ENCODE data around the gene ECHS1. TPM values are rescaled to one million over a fixed set of nuclear protein-coding genes. Genes with fewer than 3 reads are reported as not detected.

Gene ECHS1
- total RNA-seq, 1 experiment from 2014 or later: 58.0 TPM

- no peak overlapping the region for H3K4me2 ChIP-seq (ENCODE audit: low read length)
- H3K27ac ChIP-seq (ENCODE audit: low read depth, low read length): no peak overlapping the region
- no TSS peak for BruUV-seq (replicated peaks)
- ChIA-PET CTCF (no interaction called here), POLR2A (no interaction called here), RAD21 (ENCODE audit: low non-redundant PET in 1 of 2, low total read pairs in 2 of 2, uncharacterized antibody in 2 of 2, unreplicated experiment in 2 of 2) (no interaction called here)
- H3K4me3 ChIP-seq (replicated peaks in 1 of 2; ENCODE audit: low read depth in 1 of 2, low read length in 2 of 2): no peak overlapping the region
- H3K27me3 ChIP-seq (ENCODE audit: insufficient read depth, low read length): no peaks in the 10 kb centered on the region
- no peaks in the 10 kb centered on the region; a peak in 1 of 4 replicates for H3K36me3 ChIP-seq (ENCODE audit: control insufficient read depth in 1 of 2, insufficient read depth in 2 of 2, low read length in 2 of 2)
- peaks cover 35% of the 10 kb centered on the region for H3K79me2 ChIP-seq (ENCODE audit: insufficient read depth, low read length)
- H2AFZ ChIP-seq (ENCODE audit: low read depth, low read length, poor library complexity, severe bottlenecking): no peak overlapping the region
- intact Hi-C loops (cut with micrococcal nuclease): no loop called here
- H3K9me3 ChIP-seq (ENCODE audit: control insufficient read depth in 1 of 2, insufficient read depth in 1 of 2, low read depth in 1 of 2, low read length in 2 of 2): no peaks in the 10 kb centered on the region
- ATAC-seq (no peak), DNase-seq (ENCODE audit: low read depth, low spot score) (no peak)
- no peak for TF ChIP-seq RAD21 (IDR thresholded peaks at IDR 0.05; ENCODE audit: low read depth)
- TF ChIP-seq CEBPB (IDR thresholded peaks at IDR 0.05; ENCODE audit: low read depth): no peak
- no peak for TF ChIP-seq JUND (IDR thresholded peaks at IDR 0.05)
- TF ChIP-seq ATF3 (IDR thresholded peaks at IDR 0.05): no peak
- TF ChIP-seq ZFX (IDR thresholded peaks at IDR 0.05): no peak
- TF ChIP-seq TCF7L2 (IDR thresholded peaks at IDR 0.05; ENCODE audit: borderline replicate concordance, extremely low read depth, insufficient read depth, insufficient read length): no peak
- TF ChIP-seq REST (IDR thresholded peaks at IDR 0.05; ENCODE audit: low read depth): no peak
- no peak for TF ChIP-seq EZH2 (IDR thresholded peaks at IDR 0.05)
- no peak for TF ChIP-seq YY1 (IDR thresholded peaks at IDR 0.05; ENCODE audit: extremely low read depth, insufficient replicate concordance, low read depth, low read length)
- TF ChIP-seq, protein P1, sequence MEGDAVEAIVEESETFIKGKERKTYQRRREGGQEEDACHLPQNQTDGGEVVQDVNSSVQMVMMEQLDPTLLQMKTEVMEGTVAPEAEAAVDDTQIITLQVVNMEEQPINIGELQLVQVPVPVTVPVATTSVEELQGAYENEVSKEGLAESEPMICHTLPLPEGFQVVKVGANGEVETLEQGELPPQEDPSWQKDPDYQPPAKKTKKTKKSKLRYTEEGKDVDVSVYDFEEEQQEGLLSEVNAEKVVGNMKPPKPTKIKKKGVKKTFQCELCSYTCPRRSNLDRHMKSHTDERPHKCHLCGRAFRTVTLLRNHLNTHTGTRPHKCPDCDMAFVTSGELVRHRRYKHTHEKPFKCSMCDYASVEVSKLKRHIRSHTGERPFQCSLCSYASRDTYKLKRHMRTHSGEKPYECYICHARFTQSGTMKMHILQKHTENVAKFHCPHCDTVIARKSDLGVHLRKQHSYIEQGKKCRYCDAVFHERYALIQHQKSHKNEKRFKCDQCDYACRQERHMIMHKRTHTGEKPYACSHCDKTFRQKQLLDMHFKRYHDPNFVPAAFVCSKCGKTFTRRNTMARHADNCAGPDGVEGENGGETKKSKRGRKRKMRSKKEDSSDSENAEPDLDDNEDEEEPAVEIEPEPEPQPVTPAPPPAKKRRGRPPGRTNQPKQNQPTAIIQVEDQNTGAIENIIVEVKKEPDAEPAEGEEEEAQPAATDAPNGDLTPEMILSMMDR (IDR thresholded peaks at IDR 0.05 in 2 of 3, conservative IDR thresholded peaks at IDR 0.05 in 1 of 3; ENCODE audit: borderline replicate concordance in 1 of 3, insufficient read depth in 1 of 3, low read depth in 2 of 3, low read length in 2 of 3): no peak
- TF ChIP-seq EGR1 (IDR thresholded peaks at IDR 0.05; ENCODE audit: low read depth): no peak
- TF ChIP-seq SRF (IDR thresholded peaks at IDR 0.05; ENCODE audit: low read depth): no peak
- TF ChIP-seq SIN3A (IDR thresholded peaks at IDR 0.05; ENCODE audit: low read depth): no peak
- TF ChIP-seq ZNF274 (IDR thresholded peaks at IDR 0.05; ENCODE audit: low read depth, low read length): no peak
- no peak for TF ChIP-seq FOSL1 (IDR thresholded peaks at IDR 0.05; ENCODE audit: low read depth)
- no peaks in the 10 kb centered on the region for H3K4me1 ChIP-seq (ENCODE audit: control insufficient read depth in 1 of 2, insufficient read depth in 2 of 2, low read length in 2 of 2)
- H3K9ac ChIP-seq (ENCODE audit: low read length): no peak overlapping the region
- H3K9me2 ChIP-seq (ENCODE audit: insufficient read depth): no peaks in the 10 kb centered on the region
- H4K20me1 ChIP-seq (ENCODE audit: insufficient read depth): no peaks in the 10 kb centered on the region
Measured at GRCh38 chr10:133403359-133403758, 30.2 kb upstream of the ECHS1 start.
